ENCODE results near the gene PDCD2L.
"Not testable (repeated sequence)": the region's sequence is repeated elsewhere in the genome, so short reads cannot be mapped to it uniquely, and the experiment has no call there.

PDCD2L gene

DNA sequence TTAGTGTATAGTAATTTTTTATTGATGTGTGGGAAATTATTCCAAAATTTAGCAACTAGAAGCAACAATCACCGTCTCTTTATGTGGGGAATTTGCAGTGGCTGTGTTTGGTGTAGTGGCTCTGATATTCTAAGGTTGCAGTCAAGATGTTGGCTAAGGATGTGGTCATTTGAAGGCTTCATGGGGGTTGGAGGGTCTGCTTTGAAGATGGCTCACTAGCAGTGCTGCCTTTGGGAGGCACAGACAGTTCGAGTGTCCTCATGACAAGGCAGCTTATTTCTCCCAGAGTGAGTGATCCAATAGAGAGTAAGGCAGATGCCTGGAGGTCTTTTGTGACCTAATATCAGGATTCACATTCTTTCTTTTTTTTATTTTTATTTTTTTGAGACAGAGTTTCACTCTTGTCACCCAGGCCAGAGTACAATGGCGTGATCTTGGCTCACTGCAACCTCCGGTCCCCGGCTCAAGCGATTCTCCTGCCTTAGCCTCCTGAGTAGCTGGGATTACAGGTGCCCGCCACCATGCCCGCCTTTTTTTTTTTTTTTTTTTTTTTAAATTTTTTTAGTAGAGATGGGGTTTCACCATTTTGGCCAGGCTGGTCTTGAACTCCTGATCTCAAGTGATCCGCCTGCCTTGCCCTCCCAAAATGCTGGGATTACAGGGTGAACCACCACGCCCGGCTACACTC lies 30.5 kb upstream of the PDCD2L start:
- no peak for DNase-seq

DNA sequence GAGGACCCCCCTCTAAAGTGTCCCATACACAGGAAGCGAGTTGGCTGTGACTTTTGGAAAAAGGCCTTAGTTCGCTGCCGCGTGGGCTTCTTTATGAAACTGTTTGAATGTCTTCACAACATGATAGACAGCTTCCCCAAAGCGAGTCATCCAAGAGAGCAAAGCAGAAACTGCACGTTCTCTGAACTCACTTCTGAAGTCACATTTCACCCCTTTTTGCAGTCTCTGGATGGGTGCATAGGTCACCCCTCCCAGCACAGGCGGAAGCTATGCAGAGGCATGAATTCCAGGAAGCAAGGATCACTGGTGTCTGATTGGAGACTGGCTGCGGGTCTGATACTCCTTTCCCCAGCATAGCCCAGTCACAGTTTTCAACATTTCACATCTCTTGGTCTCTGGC lies 28.6 kb upstream of the PDCD2L start:
- DNase-seq: no peak

- DNase-seq: no peak
These were observed 23.5 kb upstream of the PDCD2L start for GRCh38 chr19:34380639-34381241.

GRCh38 chr19:34381399-34382251 lies 22.6 kb upstream of the PDCD2L start:
- no peak for DNase-seq

DNA sequence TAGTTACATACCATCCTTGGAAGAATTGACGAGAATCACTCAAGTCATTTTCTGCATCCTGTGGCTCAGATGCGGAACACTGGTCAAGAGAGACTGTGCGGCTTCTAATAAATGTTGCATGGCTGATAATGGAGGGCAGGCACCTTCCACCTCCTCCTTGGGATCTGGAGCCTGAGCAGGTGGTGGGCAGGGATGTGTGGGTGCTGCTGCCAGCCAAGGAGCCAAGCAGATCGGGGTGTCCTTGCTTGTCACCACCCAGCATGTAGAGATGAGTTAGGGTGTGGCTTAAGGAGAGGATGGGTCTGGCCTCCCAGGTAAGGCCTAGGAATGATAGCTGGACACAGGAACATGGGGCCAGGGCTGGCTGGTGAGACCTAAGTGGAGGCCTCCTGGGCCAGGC lies 21.7 kb upstream of the PDCD2L start:
- DNase-seq: no peak

DNA sequence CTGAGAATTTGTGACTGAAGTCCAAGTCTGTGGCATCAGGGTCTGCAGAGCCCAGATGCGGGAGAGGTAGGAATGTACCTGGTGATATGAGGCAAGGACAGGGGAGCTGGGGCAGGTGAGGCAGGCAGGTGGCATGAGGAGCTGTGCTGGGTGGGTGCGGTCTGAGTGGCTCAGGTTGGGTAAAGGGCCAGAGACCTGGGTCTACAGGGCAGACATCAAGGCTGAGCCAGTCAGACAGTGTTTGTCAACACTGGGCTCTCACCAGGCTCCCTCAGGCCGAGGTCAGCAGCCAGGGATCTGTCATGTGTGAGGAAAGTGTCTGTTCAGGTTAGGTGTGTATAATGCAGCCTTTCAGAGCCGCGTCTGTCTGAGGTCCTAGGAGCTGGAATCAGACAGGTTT lies 20.6 kb upstream of the PDCD2L start:
- DNase-seq: no peak

- no peak for DNase-seq
These were observed 17.4 kb upstream of the PDCD2L start for GRCh38 chr19:34386645-34387445.

DNA sequence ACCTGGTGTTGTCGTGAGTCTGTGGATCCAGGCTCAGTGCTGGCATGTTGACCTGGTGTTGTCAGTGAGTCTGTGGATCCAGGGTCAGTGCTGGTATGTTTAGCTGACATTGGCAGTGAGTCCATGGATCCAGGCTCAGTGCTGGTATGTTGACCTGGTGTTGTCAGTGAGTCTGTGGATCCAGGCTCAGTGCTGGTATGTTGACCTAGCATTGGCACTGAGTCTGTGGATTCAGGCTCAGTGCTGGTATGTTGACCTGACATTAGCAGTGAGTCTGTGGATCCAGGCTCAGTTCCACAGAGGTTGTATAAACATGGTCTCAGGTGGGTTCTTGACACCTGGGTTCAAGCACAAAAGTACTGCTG lies 16.8 kb upstream of the PDCD2L start:
- DNase-seq: no peak

- not testable (repeated sequence) for DNase-seq
These were observed 15.5 kb upstream of the PDCD2L start for GRCh38 chr19:34388745-34389144.

DNA sequence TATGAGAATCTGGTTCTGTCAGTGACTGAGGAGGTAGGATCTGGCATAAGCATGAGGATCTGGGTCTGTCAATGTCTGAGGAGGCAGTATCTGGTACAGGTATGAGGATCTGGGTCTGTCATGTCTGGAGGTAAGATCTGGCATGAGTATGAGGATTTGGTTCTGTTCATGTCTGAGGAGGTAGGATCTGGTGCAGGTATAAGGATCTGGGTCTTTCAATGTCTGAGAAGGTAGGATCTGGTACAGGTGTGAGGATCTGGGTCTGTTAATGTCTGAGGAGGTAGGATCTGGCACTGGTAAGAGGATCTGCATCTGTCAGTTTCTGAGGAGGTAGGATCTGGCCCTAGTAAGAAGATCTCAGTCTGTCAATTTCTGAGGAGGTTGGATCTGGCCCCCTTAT lies 12.4 kb upstream of the PDCD2L start:
- DNase-seq: no peak

GRCh38 chr19:34393031-34393430 lies 11.2 kb upstream of the PDCD2L start:
- DNase-seq: no peak

DNA sequence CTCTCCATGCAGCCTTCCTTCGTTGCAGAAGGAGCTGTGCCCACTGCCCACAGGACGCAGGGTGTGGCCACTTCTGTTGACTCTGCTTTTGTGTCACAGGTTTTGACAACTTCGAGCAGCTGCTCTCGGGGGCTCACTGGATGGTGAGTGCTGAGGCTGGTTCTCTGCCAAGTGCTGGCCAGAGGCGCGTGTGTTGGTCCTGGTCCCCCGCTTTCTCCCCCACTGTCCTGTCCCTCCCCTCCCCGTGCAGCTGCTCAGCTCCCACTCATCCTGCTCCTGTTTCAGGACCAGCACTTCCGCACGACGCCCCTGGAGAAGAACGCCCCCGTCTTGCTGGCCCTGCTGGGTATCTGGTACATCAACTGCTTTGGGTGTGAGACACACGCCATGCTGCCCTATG lies 10.6 kb upstream of the PDCD2L start:
- no peak for DNase-seq

GRCh38 chr19:34397853-34398252 lies 6.3 kb upstream of the PDCD2L start:
- no peak for DNase-seq

- no peak for DNase-seq
These were observed 4.3 kb upstream of the PDCD2L start for GRCh38 chr19:34399886-34400285.

DNA sequence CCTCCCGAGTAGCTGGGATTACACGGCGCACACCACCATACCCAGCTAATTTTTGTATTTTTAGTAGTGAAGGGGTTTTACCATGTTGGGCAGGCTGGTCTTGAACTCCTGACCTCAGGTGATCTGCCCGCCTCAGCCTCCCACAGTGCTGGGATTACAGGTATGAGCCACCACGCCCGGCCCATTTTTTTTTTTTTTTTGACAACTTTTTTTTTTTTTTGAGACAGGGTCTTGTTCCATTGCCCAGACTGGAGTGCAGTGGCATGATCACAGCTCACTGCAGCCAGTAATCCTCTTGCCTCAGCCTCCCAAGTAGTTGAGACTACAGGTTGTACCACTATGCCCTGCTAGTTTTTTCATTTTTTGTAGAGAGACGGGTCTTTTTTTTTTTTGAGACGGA lies 3.4 kb upstream of the PDCD2L start:
- not testable (repeated sequence) for DNase-seq

DNA sequence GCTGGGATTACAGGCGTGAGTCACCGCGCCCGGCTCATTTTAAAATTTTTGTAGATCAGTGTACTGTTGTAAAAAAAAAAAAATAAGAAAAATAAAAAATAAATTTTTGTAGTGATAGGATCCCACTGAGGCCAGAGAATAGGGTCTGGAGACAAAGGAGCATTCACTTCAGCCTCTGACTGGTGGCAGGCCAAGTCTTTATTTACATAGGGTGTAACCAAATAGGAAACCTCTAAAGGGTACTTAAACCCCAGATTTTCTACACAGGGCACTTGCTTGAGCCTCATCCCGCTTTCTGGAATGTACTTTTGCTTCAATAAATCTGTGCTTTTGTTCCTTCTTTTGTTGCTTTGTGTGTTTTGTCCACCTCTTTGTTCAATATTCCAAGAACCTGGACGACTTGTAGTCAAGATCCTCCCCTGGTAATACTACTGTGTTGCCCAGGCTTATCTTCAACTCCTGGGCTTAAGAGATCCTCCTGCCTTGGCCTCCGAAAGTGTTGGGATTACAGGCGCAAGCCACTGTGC lies 2.1 kb upstream of the PDCD2L start:
- DNase-seq: no peak

DNA sequence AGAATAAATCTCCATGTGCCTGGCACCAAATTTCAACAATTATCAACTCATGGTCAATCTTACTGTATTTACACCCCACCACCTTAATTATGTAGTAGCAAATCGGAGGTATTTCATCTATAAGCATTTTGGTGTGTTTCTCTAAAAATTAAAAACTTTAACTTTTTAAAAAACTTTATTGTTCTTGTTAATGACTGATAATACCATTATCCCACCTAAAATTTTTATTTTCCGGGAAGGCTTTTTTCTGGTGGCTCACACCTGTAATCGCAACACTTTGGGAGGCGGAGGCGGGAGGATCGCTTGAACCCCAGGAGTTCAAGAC lies 453 bp upstream of the PDCD2L start:
- DNase-seq: no peak

- DNase-seq: no peak
These were observed 1.9 kb downstream of the PDCD2L start for GRCh38 chr19:34405892-34406660.

- no peak for DNase-seq
These were observed 4.2 kb downstream of the PDCD2L start for GRCh38 chr19:34408411-34408810.

- DNase-seq: no peak
These were observed 5.3 kb downstream of the PDCD2L start for GRCh38 chr19:34409189-34410164.

DNA sequence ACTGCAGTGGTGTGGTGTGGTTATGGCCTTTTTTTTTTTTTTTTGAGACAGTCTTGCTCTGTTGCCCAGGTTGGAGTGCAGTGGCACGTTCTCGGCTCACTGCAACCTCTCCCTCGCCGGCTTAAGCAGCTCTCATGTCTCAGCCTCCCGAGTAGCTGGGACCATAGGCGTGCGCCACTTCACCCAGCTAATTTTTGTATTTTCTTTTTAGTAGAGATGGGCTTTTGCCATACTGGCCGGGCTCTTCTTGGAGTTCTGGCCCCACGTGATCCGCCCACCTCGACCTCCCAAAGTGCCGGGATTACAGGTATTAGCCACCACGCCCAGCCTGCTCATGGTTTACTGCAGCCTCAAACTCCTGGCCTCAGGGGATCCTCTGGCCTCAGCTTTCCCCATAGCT lies 7.0 kb downstream of the PDCD2L start:
- DNase-seq: no peak

Measured in right kidney (tissue), 1 donor.